IMR-90 (cell line): Measurements from ENCODE around the gene ZNF684. TPM values are rescaled to one million over a fixed set of nuclear protein-coding genes. Genes with fewer than 3 reads are reported as not detected.
"Not testable (repeated sequence)": the region's sequence is repeated elsewhere in the genome, so short reads cannot be mapped to it uniquely, and the experiment has no call there.

Experiments
- ATAC-seq: fragments of 200-7000 bp; cut with Tn5 transposase; 2 replicates; pipeline ENCODE4 v1.9.1; 2020; ENCODE audit warnings: low read depth, mild to moderate bottlenecking, moderate library complexity
- BruUV-seq: library from RNA; stranded (reverse); fragments of 400-500 nt; replicated peaks from 2 replicates; lab custom pipeline; 2021; lab: Mats Ljungman, UMichigan
- CTCF ChIA-PET: fragments of 300-600 bp; formaldehyde crosslinking; extraction: SDS; loops from one replicate; lab custom pipeline; 2021; ENCODE audit warnings: antibody characterized with exemption; lab: Yijun Ruan, JAX
- POLR2A ChIA-PET: fragments of 300-600 bp; sonication (Branson Sonifier 250); formaldehyde crosslinking; loops from one replicate; lab custom pipeline; 2022; ENCODE audit warnings: antibody characterized with exemption; ENCODE audit not compliant: unreplicated experiment; lab: Charles Lee
- DNase-seq: peaks from one replicate; pipeline ENCODE4 v3.0.0; 2013
- H2AFZ ChIP-seq: replicated peaks from 2 replicates; pipeline ENCODE3; 2013; ENCODE audit warnings: low read length, mild to moderate bottlenecking; ENCODE audit not compliant: poor library complexity
- H2AK5ac ChIP-seq: 2 replicates; pipeline ENCODE4 v1.6.1; 2013; ENCODE audit warnings: low read depth, low read length, inconsistent platforms
- H2AK9ac ChIP-seq: replicated peaks from 2 replicates; pipeline ENCODE3; 2013; ENCODE audit warnings: mild to moderate bottlenecking, low read depth, low read length, moderate library complexity; ENCODE audit not compliant: poor library complexity
- H2BK120ac ChIP-seq: 2 replicates; pipeline ENCODE4 v1.6.1; 2013; ENCODE audit warnings: low read depth, low read length, inconsistent platforms
- H2BK15ac ChIP-seq: 3 replicates; pipeline ENCODE4 v1.6.1; 2013; ENCODE audit warnings: low read depth, low read length, inconsistent platforms
- H2BK20ac ChIP-seq: 2 replicates; pipeline ENCODE4 v1.6.1; 2013; ENCODE audit warnings: low read depth, mild to moderate bottlenecking, inconsistent platforms, low read length, moderate library complexity
- H2BK5ac ChIP-seq: 2 replicates; pipeline ENCODE4 v1.6.1; 2013; ENCODE audit warnings: mild to moderate bottlenecking, low read depth, low read length, inconsistent platforms; ENCODE audit not compliant: poor library complexity, severe bottlenecking
- H3K14ac ChIP-seq: replicated peaks from 2 replicates; pipeline ENCODE4 v1.6.1; 2013; ENCODE audit warnings: low read depth, low read length, inconsistent platforms
- H3K18ac ChIP-seq: 2 replicates; pipeline ENCODE4 v1.6.1; 2013; ENCODE audit warnings: low read depth, low read length, control low read depth
- H3K23ac ChIP-seq: 2 replicates; pipeline ENCODE4 v1.6.1; 2013; ENCODE audit warnings: low read depth, low read length, inconsistent platforms
- H3K27ac ChIP-seq: 2 replicates; pipeline ENCODE4 v1.5.1; 2013; ENCODE audit warnings: mild to moderate bottlenecking, control low read depth, low read length; ENCODE audit not compliant: insufficient read depth
- H3K27me3 ChIP-seq: 2 replicates; pipeline ENCODE4 v1.6.1; 2013; ENCODE audit warnings: low read length; ENCODE audit not compliant: control insufficient read depth, insufficient read depth
- H3K36me3 ChIP-seq: 2 replicates; pipeline ENCODE4 v1.6.1; 2013; ENCODE audit warnings: low read length, mixed read lengths; ENCODE audit not compliant: control insufficient read depth, insufficient read depth
- H3K4ac ChIP-seq: 2 replicates; pipeline ENCODE4 v1.6.1; 2013; ENCODE audit warnings: low read depth, low read length, inconsistent platforms
- H3K4me1 ChIP-seq: 2 replicates; pipeline ENCODE4 v1.6.1; 2013; ENCODE audit warnings: low read length, mixed read lengths; ENCODE audit not compliant: control insufficient read depth, insufficient read depth
- H3K4me2 ChIP-seq: 2 replicates; pipeline ENCODE4 v1.6.1; 2013; ENCODE audit warnings: low read depth, mild to moderate bottlenecking, control low read depth, low read length, moderate library complexity
- H3K4me3 ChIP-seq: 2 replicates; pipeline ENCODE4 v1.5.1; 2013; ENCODE audit warnings: low read depth, mild to moderate bottlenecking, control low read depth, low read length, moderate library complexity; ENCODE audit not compliant: insufficient read depth
- H3K56ac ChIP-seq: 2 replicates; pipeline ENCODE4 v1.6.1; 2013; ENCODE audit warnings: low read length, inconsistent platforms; ENCODE audit not compliant: insufficient read depth; ENCODE audit errors: extremely low read depth
- H3K79me1 ChIP-seq, 2 experiments: 2 replicates each; pipeline ENCODE4 v1.6.1; 2013; ENCODE audit warnings: low read length in 2 of 2, inconsistent platforms in 1 of 2, low read depth in 1 of 2
- H3K9ac ChIP-seq: 2 replicates; pipeline ENCODE4 v1.6.1; 2013; ENCODE audit warnings: low read depth, low read length, control low read depth
- H3K9me1 ChIP-seq: 2 replicates; pipeline ENCODE4 v1.6.1; 2013; ENCODE audit warnings: low read length, inconsistent platforms; ENCODE audit not compliant: insufficient read depth
- H3K9me3 ChIP-seq: 2 replicates; pipeline ENCODE4 v1.6.1; 2013; ENCODE audit warnings: low read length; ENCODE audit not compliant: control insufficient read depth, insufficient read depth
- H4K20me1 ChIP-seq: 2 replicates; pipeline ENCODE4 v1.6.1; 2013; ENCODE audit warnings: low read length, inconsistent platforms; ENCODE audit not compliant: insufficient read depth
- H4K5ac ChIP-seq: 2 replicates; pipeline ENCODE4 v1.6.1; 2013; ENCODE audit warnings: mild to moderate bottlenecking, low read depth, low read length, control low read depth
- H4K8ac ChIP-seq, 2 experiments: 2 replicates each; pipeline ENCODE4 v1.6.1; 2013; ENCODE audit warnings: low read depth in 2 of 2, low read length in 2 of 2, control low read depth in 1 of 2, inconsistent platforms in 1 of 2
- H4K91ac ChIP-seq: 2 replicates; pipeline ENCODE4 v1.6.1; 2013; ENCODE audit warnings: low read depth, low read length, inconsistent platforms; ENCODE audit not compliant: insufficient read depth
- WGBS, 2 experiments: methylation state at CpG; one replicate each; pipeline versions ENCODE4 v1.1.5 to v1.1.7; 2013; ENCODE audit warnings: missing lambda C conversion rate in 2 of 2; ENCODE audit not compliant: insufficient read length in 1 of 2; ENCODE audit errors: extremely low coverage in 2 of 2; 5-methylcytosine and 5-hydroxymethylcytosine counted together
- dilution Hi-C: fragments of 300-500 bp; cut with HindIII; formaldehyde crosslinking; loops from one replicate; pipeline ENCODE4 v1.14.3; 2018; ENCODE audit warnings: low sequenced_read_pairs; ENCODE audit not compliant: unreplicated experiment
- in situ Hi-C: fragments of 300-500 bp; cut with MboI; formaldehyde crosslinking; loops from 3 replicates; pipeline ENCODE4 v1.14.3; 2019; ENCODE audit warnings: low sequenced_read_pairs, inconsistent platforms, mixed read lengths
- intact Hi-C: fragments of 100-400 bp; cut with micrococcal nuclease; formaldehyde crosslinking; loops from 2 replicates; pipeline ENCODE4 v1.10.0; 2022
- polyA plus RNA-seq, 3 experiments: library from polyadenylated mRNA; depleted of rRNA; stranded (reverse); fragments of >200 nt; gene quantifications; 2 replicates each; pipeline ENCODE4 v1.2.3, GENCODE V29; 2012; ENCODE audit warnings: low replicate concordance in 1 of 3
- total RNA-seq: library from RNA; depleted of rRNA; stranded (reverse); fragments of >200 nt; gene quantifications from 2 replicates; pipeline ENCODE4 v1.2.3, GENCODE V29; 2012

The ZNF684 gene
- total and polyA plus RNA-seq, 2 of the 4 experiments (the other 2 are of a cell fraction): 1.4 to 4.1 TPM

DNA sequence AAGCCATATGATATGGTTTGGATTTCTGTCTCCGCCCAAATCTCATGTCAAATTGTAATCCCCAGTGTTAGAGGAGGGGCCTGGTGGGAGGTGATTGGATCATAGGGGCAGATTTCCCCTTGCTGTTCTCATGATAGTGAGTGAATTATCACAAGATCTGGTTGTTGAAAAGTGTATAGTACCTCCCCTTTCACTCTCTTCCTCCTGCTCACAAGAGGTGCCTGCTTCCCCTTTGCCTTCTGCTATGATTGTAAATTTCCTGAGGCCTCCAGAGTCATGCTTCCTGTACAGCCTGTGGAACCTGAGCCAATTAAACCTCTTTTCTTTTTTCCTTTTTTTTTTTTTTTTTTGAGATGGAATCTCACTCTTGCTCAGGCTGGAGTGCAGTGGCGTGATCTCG lies 43.4 kb downstream of the ZNF684 start:
- H2AK5ac ChIP-seq, H3K23ac ChIP-seq, H2BK15ac ChIP-seq, dilution Hi-C loops, H3K4me1 ChIP-seq, H3K18ac ChIP-seq, H2BK120ac ChIP-seq, H2AFZ ChIP-seq, H4K5ac ChIP-seq, H2BK5ac ChIP-seq, H4K91ac ChIP-seq, H3K4me2 ChIP-seq, H3K14ac ChIP-seq, H2BK20ac ChIP-seq, DNase-seq, CTCF ChIA-PET, H3K27me3 ChIP-seq, intact Hi-C loops, H2AK9ac ChIP-seq, in situ Hi-C loops, POLR2A ChIA-PET, H3K9me1 ChIP-seq, H3K27ac ChIP-seq, H3K36me3 ChIP-seq, H3K4ac ChIP-seq, H3K79me1 ChIP-seq, H4K8ac ChIP-seq, H3K56ac ChIP-seq, H3K9ac ChIP-seq, H3K4me3 ChIP-seq, H3K9me3 ChIP-seq, ATAC-seq, H4K20me1 ChIP-seq, BruUV-seq: not testable (repeated sequence)
- no CpG with 5 or more reads among the region's 3 CpGs for WGBS, 2 experiments
